Epithelial cell of esophagus (primary cell): ENCODE measurements around the gene ZCCHC24.
A peak's percentile ranks its signal among the peaks of the same experiment; 100 is the strongest.

ENCODE experiments used
- DNase-seq: peaks from one replicate; pipeline ENCODE4 v3.0.0; 2010; ENCODE audit warnings: low read depth
- H3K4me3 ChIP-seq: 2 replicates; pipeline ENCODE4 v1.5.1; 2011; ENCODE audit warnings: mild to moderate bottlenecking, low read length, control low read depth
- CTCF ChIP-seq: IDR thresholded peaks from 2 replicates; pipeline ENCODE4 v1.5.1; 2011; ENCODE audit warnings: low read depth, mild to moderate bottlenecking, low read length, control low read depth, inconsistent platforms; ENCODE audit not compliant: insufficient read depth; ENCODE audit errors: missing control alignments

The ZCCHC24 gene

GRCh38 chr10:79372871-79373270 is 72.6 kb downstream of the ZCCHC24 start:
- no peak for DNase-seq
- H3K4me3 ChIP-seq = no peak overlapping the region
- no peak for TF ChIP-seq CTCF

- DNase-seq = no peak
- H3K4me3 ChIP-seq = no peak overlapping the region
- no peak for TF ChIP-seq CTCF
Measured at GRCh38 chr10:79367426-79368189, 77.8 kb downstream of the ZCCHC24 start.

- TF ChIP-seq CTCF = no peak
- DNase-seq = no peak
Measured at GRCh38 chr10:79361726-79362397, 83.6 kb downstream of the ZCCHC24 start.

GRCh38 chr10:79360499-79361342 is 84.7 kb downstream of the ZCCHC24 start:
- TF ChIP-seq CTCF = no peak
- DNase-seq = no peak
- H3K4me3 ChIP-seq = no peak overlapping the region

More at GRCh38 chr10:79361726-79362397, 83.6 kb downstream of the ZCCHC24 start:
- H3K4me3 ChIP-seq = no peak overlapping the region

- no peak overlapping the region for H3K4me3 ChIP-seq
- no peak for DNase-seq
- TF ChIP-seq CTCF = no peak
Measured at GRCh38 chr10:79359816-79360498, 85.5 kb downstream of the ZCCHC24 start.

- peak; percentile 47 for DNase-seq
- no peak for TF ChIP-seq CTCF
- no peak overlapping the region for H3K4me3 ChIP-seq
Measured at GRCh38 chr10:79358811-79359210, 86.6 kb downstream of the ZCCHC24 start.
